Heart left ventricle (tissue), 16 donors: ENCODE data around the gene CCDC7. TPM values are rescaled to one million over a fixed set of nuclear protein-coding genes. Genes with fewer than 3 reads are reported as not detected.

Source experiments
- ATAC-seq, 4 donors: fragments of 200-7000 bp; cut with Tn5 transposase; one replicate each; pipeline ENCODE4 v1.9.1; 2020 to 2022; ENCODE audit warnings: moderate library complexity in 4 of 4, mild to moderate bottlenecking in 3 of 4, moderate number of reproducible peaks in 1 of 4
- DNase-seq, 5 donors: peaks; one replicate each; pipeline ENCODE4 v3.0.0-alpha.2; 2020
- H3K27ac ChIP-seq, 12 donors: fragments of 200-600 bp; sonication (generic) in 4 of 12; one replicate each; pipeline versions ENCODE4 v1.5.0 to v1.8.0; 2016 to 2022; ENCODE audit warnings: mild to moderate bottlenecking in 2 of 12
- H3K27me3 ChIP-seq, 9 donors: fragments of 200-600 bp; sonication (generic) in 2 of 9; one replicate each; pipeline versions ENCODE4 v1.5.1 to v1.8.0; 2016 to 2022; ENCODE audit warnings: mild to moderate bottlenecking in 3 of 9
- H3K36me3 ChIP-seq, 9 donors: fragments of 200-600 bp; sonication (generic) in 2 of 9; one replicate each; pipeline versions ENCODE4 v1.5.0 to v1.8.0; 2018 to 2022; ENCODE audit warnings: mild to moderate bottlenecking in 2 of 9
- H3K4me1 ChIP-seq, 12 donors: fragments of 200-600 bp; sonication (generic) in 4 of 12; one replicate each; pipeline versions ENCODE4 v1.5.0 to v1.8.0; 2016 to 2022; ENCODE audit warnings: mild to moderate bottlenecking in 3 of 12
- H3K4me3 ChIP-seq, 12 donors: fragments of 200-600 bp; sonication (generic) in 4 of 12; one replicate each; pipeline versions ENCODE4 v1.5.0 to v1.8.0; 2017 to 2022; ENCODE audit warnings: mild to moderate bottlenecking in 9 of 12, moderate library complexity in 4 of 12
- H3K9me3 ChIP-seq, 12 donors: fragments of 200-600 bp; sonication (generic) in 4 of 12; one replicate each; pipeline versions ENCODE4 v1.5.0 to v1.8.0; 2016 to 2022; ENCODE audit warnings: mild to moderate bottlenecking in 1 of 12
- CTCF ChIP-seq, 12 donors: fragments of 200-600 bp; sonication (generic) in 4 of 12; IDR thresholded peaks; one replicate each; pipeline versions ENCODE4 v1.5.0 to v1.8.0; 2018 to 2022; ENCODE audit warnings: antibody characterized with exemption in 12 of 12, mild to moderate bottlenecking in 5 of 12
- POLR2A ChIP-seq, 2 donors: fragments of 450-650 bp; IDR thresholded peaks; one replicate each; pipeline ENCODE4 v1.6.1; 2017; ENCODE audit warnings: antibody characterized with exemption in 2 of 2, mild to moderate bottlenecking in 2 of 2, moderate library complexity in 2 of 2
- WGBS, 4 donors: extraction: QIAGEN DNeasy Blood & Tissue Kit in 2 of 4; methylation state at CpG; one replicate each; pipeline versions ENCODE4 v1.1.5 to v1.1.7; 2013 to 2018; 5-methylcytosine and 5-hydroxymethylcytosine counted together
- intact Hi-C, 10 donors: fragments of 100-400 bp; cut with DNase I; formaldehyde crosslinking; loops; one replicate each; pipeline versions ENCODE4 v1.11.1 to v1.14.2; 2022
- polyA plus RNA-seq, 2 donors: library from polyadenylated mRNA; stranded (reverse); fragments of 200-250 nt; gene quantifications; one replicate each; pipeline ENCODE4 v1.2.3, GENCODE V29; 2013
- total RNA-seq, 9 donors: library from RNA; depleted of rRNA in 2 of 9; stranded (reverse); fragments of >200 nt in 2 of 9; fragmentation: NEBNext Ultra II Directional in 3 of 9; extraction: Animal tissue kit (Norgen Biotek cat#: 25700) in 3 of 9; gene quantifications; one replicate each; pipeline versions ENCODE4 v1.1.0 to v1.2.4, GENCODE V29; 2016 to 2023
- donor health status: ischemic (EF 13 %, LVEDD 7.1; RV severe dilation, severe dysfunction).
- donor health status: healthy with polysubstance abuse.
- donor health status: DM: no; HTN: yes; CAD: no.
- donor health status: DM: no; HTN: no; CAD: no.
- donor health status: ischemic (EF 25% LVEDD 6.9; RV normal size, moderate dysfunction).
- donor health status: ischemic (EF 25% LVEDD 5.7; RV mildly dilated, moderate dysfunction).
- donor health status: healthy.
- donor health status: DM: yes; HTN: yes; CAD: no.
- donor health status: ischemic (EF 35%, LVEDD 5.7; RV mildly dilated, moderate dysfunction).
- donor health status: nonischemic (EF 11% LVEDD 7.7; RV severe dilation, severe dysfunction).
- donor health status: DM: yes; HTN: yes; CAD: no.
- donor health status: PGD.
- donor health status: ischemic (EF 29% LVEDD 5.4; RV normal size, mild dysfunction).
- donor health status: nonischemic (EF 23%, LVEDD 6.1; RV moderate dilation, normal function).

CCDC7 gene
- total and polyA plus RNA-seq, 11 donors: 1.5 to 41.3 (median 22.4) TPM

- Histone ChIP-seq H3K36me3 (peaks cover 0 to 13% (median 0%) of the 10 kb centered on the region in 9 donors), H3K4me3 (no peak overlapping the region), H3K4me1 (no peaks in the 10 kb centered on the region), H3K9me3 (peaks cover 0 to 15% (median 3%) of the 10 kb centered on the region in 12 donors), H3K27me3 (no peaks in the 10 kb centered on the region), H3K27ac (no peak overlapping the region)
- intact Hi-C loops: no loop called here
- no peak for DNase-seq
- TF ChIP-seq POLR2A (IDR thresholded peaks at IDR 0.05) (no peak), CTCF (IDR thresholded peaks at IDR 0.05) (no peak)
- WGBS, 4 donors: 93 to 100% (median 96%) methylated on average over 2 of the region's 2 CpGs
- ATAC-seq: no peak
These were observed 238.4 kb downstream of the CCDC7 start for GRCh38 chr10:32684291-32684690.

GRCh38 chr10:32687116-32687515 lies 241.2 kb downstream of the CCDC7 start:
- ATAC-seq (no peak), DNase-seq (no peak)
- TF ChIP-seq CTCF (IDR thresholded peaks at IDR 0.05) (no peak), POLR2A (IDR thresholded peaks at IDR 0.05) (no peak)
- intact Hi-C loops: no loop called here
- H3K36me3 ChIP-seq: peaks cover 0 to 13% (median 0%) of the 10 kb centered on the region in 9 donors
- no peaks in the 10 kb centered on the region for H3K27me3 ChIP-seq
- H3K9me3 ChIP-seq: peaks cover 0 to 11% (median 3%) of the 10 kb centered on the region in 12 donors
- no peaks in the 10 kb centered on the region for H3K4me1 ChIP-seq
- no peak overlapping the region for H3K4me3 ChIP-seq
- no peak overlapping the region for H3K27ac ChIP-seq

- intact Hi-C loops: no loop called here
- H3K4me3 ChIP-seq: no peak overlapping the region
- no peak overlapping the region for H3K27ac ChIP-seq
- 73 to 78% (median 76%) methylated on average over 2 of the region's 2 CpGs for WGBS, 4 donors
- DNase-seq (no peak), ATAC-seq (no peak)
- no peaks in the 10 kb centered on the region for H3K27me3 ChIP-seq
- no peaks in the 10 kb centered on the region for H3K4me1 ChIP-seq
- H3K9me3 ChIP-seq: peaks cover 0 to 7% (median 2%) of the 10 kb centered on the region in 12 donors
- no peak for TF ChIP-seq CTCF (IDR thresholded peaks at IDR 0.05)
- no peak for TF ChIP-seq POLR2A (IDR thresholded peaks at IDR 0.05)
- H3K36me3 ChIP-seq: peaks cover 0 to 13% (median 0%) of the 10 kb centered on the region in 9 donors
These were observed 241.6 kb downstream of the CCDC7 start for GRCh38 chr10:32687546-32687945.

- no peak for ATAC-seq
- no peak for DNase-seq
- H3K4me3 ChIP-seq: no peak overlapping the region
- H3K27me3 ChIP-seq: no peaks in the 10 kb centered on the region
- H3K27ac ChIP-seq: no peak overlapping the region
- intact Hi-C loops: no loop called here
- peaks cover 0 to 8% (median 2%) of the 10 kb centered on the region in 12 donors for H3K9me3 ChIP-seq
- WGBS, 4 donors: 6 to 83% (median 81%) methylated on average over 1 of the region's 1 CpG
- H3K36me3 ChIP-seq: peaks cover 0 to 6% (median 0%) of the 10 kb centered on the region in 9 donors
- no peaks in the 10 kb centered on the region for H3K4me1 ChIP-seq
- TF ChIP-seq CTCF (IDR thresholded peaks at IDR 0.05) (no peak), POLR2A (IDR thresholded peaks at IDR 0.05) (no peak)
These were observed 246.2 kb downstream of the CCDC7 start for GRCh38 chr10:32692174-32692573.
